ENCODE measurements around the gene TMC6.

DNA sequence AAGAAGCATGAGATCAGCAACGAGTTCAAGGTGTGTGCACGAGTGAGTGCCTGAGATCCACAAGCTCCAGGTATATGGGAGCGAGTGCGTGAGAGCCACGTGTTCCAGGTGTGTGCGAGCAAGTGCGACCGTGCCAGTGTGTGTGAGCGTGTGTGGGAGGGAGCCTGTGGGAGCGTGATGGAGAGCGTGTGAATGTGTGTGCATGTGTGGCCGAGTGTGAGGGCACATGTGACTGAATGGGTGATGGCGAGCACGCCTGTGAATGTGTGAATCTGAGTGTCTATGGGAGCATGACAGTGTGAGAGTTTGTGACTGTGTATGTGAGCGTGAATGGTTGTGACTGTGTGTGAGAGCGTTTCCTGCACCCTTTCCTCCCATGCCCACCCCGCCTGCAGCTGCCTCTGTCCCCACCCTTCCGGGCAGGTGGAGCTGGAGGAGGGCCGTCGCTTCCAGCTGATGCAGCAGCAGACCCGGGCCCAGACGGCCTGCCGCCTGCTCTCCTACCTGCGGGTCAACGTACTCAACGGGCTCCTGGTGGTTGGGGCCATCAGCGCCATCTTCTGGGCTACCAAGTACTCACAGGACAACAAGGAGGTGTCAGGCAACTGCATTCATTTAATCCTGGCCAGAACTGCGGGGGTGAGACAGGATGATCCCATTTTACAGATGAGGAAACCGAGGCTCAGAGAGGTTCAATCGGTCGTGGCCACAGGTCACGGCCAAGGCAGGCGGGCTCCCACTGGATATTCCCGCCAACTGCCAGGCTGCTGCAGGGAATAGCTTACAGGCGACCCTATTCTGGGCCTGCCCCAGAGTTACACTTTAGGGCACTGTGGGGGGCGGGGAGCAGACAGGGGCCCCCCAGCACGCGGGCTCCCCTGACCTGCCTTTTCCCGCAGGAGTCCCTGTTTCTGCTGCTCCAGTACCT, 5.7 kb upstream of the TMC6 start:
- TF ChIP-seq CTCF (IDR thresholded peaks at IDR 0.05; ENCODE audit: low read depth, low read length, poor library complexity, severe bottlenecking) (peak; percentile 90), EZH2phosphoT487 (IDR thresholded peaks at IDR 0.05; ENCODE audit: borderline replicate concordance, low read length) (no peak)
